Loucy (cell line): ENCODE measurements around the gene GEMIN7.

Experiments used
- EZH2phosphoT487 ChIP-seq: fragments of 200-600 bp; IDR thresholded peaks from 2 replicates; pipeline ENCODE4 v1.6.1; 2018; ENCODE audit warnings: antibody characterized with exemption, mild to moderate bottlenecking, moderate library complexity, borderline replicate concordance
- TF ChIP-seq, protein P1 (sequence below): fragments of 200-600 bp; sonication (generic); conservative IDR thresholded peaks from 2 replicates; pipeline ENCODE4 v1.5.1; 2014; ENCODE audit warnings: mild to moderate bottlenecking, antibody characterized with exemption, low read length

DNA sequence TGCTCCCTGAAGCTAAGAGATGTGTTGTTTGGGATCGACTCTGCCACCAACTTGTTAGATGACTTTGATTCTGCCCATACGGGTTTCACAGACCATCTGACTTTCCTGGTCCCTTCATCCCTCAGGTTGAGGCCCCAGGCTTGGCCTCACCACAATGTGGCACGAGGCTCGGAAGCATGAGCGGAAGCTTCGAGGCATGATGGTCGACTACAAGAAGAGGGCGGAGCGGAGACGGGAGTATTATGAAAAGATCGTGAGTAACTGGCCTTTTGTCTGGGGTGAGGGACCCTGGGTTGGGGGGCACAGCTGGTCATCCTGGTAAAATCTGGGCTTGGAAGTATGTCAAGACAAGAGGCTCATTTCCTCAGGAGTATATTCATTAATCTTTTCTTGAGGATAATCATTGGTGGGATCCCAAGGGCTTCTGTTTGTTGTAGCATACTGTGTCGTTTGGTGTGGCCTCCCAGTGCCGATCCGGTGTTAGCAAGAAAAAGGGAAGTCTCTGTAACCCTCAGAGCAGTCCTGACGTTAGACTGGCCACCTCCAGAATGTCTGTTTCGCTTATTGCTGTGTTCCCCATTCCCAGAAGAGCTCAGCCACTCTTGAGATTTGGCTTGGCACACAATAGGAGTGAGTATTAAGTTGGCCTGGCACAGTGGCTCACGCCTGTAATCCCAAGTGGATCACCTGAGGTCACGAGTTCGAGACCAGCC is 38.8 kb upstream of the GEMIN7 start:
- TF ChIP-seq, protein P1, sequence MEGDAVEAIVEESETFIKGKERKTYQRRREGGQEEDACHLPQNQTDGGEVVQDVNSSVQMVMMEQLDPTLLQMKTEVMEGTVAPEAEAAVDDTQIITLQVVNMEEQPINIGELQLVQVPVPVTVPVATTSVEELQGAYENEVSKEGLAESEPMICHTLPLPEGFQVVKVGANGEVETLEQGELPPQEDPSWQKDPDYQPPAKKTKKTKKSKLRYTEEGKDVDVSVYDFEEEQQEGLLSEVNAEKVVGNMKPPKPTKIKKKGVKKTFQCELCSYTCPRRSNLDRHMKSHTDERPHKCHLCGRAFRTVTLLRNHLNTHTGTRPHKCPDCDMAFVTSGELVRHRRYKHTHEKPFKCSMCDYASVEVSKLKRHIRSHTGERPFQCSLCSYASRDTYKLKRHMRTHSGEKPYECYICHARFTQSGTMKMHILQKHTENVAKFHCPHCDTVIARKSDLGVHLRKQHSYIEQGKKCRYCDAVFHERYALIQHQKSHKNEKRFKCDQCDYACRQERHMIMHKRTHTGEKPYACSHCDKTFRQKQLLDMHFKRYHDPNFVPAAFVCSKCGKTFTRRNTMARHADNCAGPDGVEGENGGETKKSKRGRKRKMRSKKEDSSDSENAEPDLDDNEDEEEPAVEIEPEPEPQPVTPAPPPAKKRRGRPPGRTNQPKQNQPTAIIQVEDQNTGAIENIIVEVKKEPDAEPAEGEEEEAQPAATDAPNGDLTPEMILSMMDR: no peak
- no peak for TF ChIP-seq EZH2phosphoT487
